HG03520 (cell line): ENCODE results near the gene ETF1.
"Not testable (repeated sequence)": the region's sequence is repeated elsewhere in the genome, so short reads cannot be mapped to it uniquely, and the experiment has no call there.

Experiments
- ATAC-seq: cut with Tn5 transposase; IDR thresholded peaks from one replicate; pipeline ENCODE4 v1.9.1; 2021; ENCODE audit warnings: mild to moderate bottlenecking, moderate library complexity; ENCODE audit not compliant: unreplicated experiment

The ETF1 gene

GRCh38 chr5:138533973-138534941 lies 8.8 kb downstream of the ETF1 start:
- ATAC-seq, result no peak

- no peak for ATAC-seq
Measured at GRCh38 chr5:138529812-138530211, 13.2 kb downstream of the ETF1 start.

- no peak for ATAC-seq
Measured at GRCh38 chr5:138528744-138529469, 14.1 kb downstream of the ETF1 start.

GRCh38 chr5:138528208-138528607 lies 14.8 kb downstream of the ETF1 start:
- ATAC-seq, result no peak

GRCh38 chr5:138527170-138527569 lies 15.9 kb downstream of the ETF1 start:
- ATAC-seq, result no peak

- no peak for ATAC-seq
Measured at GRCh38 chr5:138523406-138523805, 19.6 kb downstream of the ETF1 start.

GRCh38 chr5:138520971-138521370 lies 22.1 kb downstream of the ETF1 start:
- no peak for ATAC-seq

GRCh38 chr5:138517437-138517836 lies 25.6 kb downstream of the ETF1 start:
- no peak for ATAC-seq

GRCh38 chr5:138515556-138516245 lies 27.3 kb downstream of the ETF1 start:
- ATAC-seq, result no peak

- ATAC-seq, result no peak
Measured at GRCh38 chr5:138514021-138514420, 29.0 kb downstream of the ETF1 start.

- no peak for ATAC-seq
Measured at GRCh38 chr5:138508958-138509357, 34.1 kb downstream of the ETF1 start.

- ATAC-seq, result not testable (repeated sequence)
Measured at GRCh38 chr5:138507485-138507884, 35.6 kb downstream of the ETF1 start.

GRCh38 chr5:138506370-138507306 lies 36.4 kb downstream of the ETF1 start:
- no peak for ATAC-seq

GRCh38 chr5:138504799-138505198 lies 38.2 kb downstream of the ETF1 start:
- no peak for ATAC-seq

GRCh38 chr5:138503487-138504270 lies 39.4 kb downstream of the ETF1 start:
- no peak for ATAC-seq

GRCh38 chr5:138502521-138502920 lies 40.5 kb downstream of the ETF1 start:
- ATAC-seq, result no peak

GRCh38 chr5:138502121-138502520 lies 40.9 kb downstream of the ETF1 start:
- no peak for ATAC-seq

GRCh38 chr5:138498376-138498775 lies 44.7 kb downstream of the ETF1 start:
- ATAC-seq, result no peak

- ATAC-seq, result no peak
Measured at GRCh38 chr5:138495351-138495750, 47.7 kb downstream of the ETF1 start.
